ENCODE measurements around the gene UBE2V1.
"Not testable (repeated sequence)": the region's sequence is repeated elsewhere in the genome, so short reads cannot be mapped to it uniquely, and the experiment has no call there.

Gene UBE2V1

GRCh38 chr20:50136822-50137599, 24.1 kb upstream of the UBE2V1 start:
- no peak for DNase-seq

DNA sequence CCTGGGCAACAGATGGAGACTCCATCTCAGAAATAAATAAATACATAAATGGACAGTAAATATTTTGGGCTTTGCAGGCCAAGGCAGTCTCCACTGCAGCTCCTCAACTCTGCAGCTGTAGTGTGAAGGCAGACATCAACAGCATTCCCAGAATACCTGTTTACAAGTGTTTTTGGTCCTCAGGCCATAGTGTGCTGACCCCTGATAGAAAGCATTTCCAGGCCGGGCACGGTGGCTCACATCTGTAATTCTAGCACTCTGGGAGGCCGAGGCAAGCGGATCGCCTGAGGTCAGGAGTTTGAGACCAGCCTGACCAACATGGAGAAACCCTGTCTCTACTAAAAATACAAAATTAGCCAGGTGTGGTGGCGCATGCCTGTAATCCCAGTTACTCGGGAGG, 22.2 kb upstream of the UBE2V1 start:
- DNase-seq = not testable (repeated sequence)

DNA sequence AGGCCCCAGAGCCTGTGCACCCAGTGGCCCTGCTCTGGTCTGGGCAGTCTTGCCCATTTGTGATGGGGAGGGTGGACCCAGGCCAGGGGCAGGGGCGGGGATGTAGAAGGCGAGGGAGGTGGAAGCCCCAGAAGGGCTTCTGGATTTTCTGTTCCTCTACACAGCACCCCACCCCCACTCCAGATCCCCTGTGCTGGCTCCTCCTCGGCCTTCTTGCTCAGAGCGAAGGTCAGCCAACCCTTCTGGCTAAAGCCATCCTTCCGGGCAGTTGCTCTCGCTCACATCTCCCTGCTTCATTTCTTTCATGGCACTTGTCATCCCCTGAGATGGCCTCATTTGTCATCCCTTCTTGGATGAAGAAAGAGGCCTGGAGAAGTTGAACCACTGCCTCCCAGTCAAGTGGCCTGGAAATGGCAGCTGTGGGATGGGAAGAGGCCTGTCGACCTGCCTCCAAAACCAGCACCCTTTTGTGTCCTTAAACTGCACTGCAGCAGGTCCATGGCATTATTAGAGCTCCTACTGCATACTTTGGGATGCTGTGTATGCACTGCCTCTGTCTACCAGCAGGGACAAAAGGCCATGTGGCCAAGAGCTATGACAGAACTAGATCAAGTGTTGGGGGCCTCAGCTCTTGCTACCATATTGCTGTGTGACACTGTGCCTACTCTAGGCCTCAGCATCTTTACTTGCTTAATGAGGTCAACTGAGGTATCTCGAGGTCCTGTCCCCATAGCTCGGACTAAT, 20.7 kb upstream of the UBE2V1 start:
- DNase-seq = no peak

DNA sequence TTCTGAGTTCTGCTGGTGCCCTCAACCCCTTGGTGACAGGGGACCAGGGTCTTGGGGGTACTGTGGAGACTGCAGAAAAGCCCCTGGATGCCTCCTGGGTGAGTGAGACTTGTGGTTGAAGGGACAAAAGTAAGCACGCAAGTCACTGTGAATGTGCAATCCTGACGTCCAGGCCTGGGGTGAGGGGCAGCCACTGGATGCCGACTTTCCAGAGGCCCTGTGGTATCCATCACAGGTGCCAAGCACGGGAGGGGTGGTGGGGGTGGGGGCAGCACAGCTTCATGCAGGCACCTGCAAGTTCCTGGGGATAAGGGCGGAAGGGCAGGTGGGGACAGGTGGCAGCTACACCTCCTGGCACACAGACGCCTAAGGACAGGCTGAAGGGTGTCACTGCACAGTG, 20.1 kb upstream of the UBE2V1 start:
- DNase-seq = no peak

GRCh38 chr20:50130995-50131394, 18.0 kb upstream of the UBE2V1 start:
- DNase-seq = no peak

GRCh38 chr20:50130356-50130723, 17.4 kb upstream of the UBE2V1 start:
- no peak for DNase-seq

- DNase-seq = no peak
These were observed 16.9 kb upstream of the UBE2V1 start for GRCh38 chr20:50129662-50130355.

DNA sequence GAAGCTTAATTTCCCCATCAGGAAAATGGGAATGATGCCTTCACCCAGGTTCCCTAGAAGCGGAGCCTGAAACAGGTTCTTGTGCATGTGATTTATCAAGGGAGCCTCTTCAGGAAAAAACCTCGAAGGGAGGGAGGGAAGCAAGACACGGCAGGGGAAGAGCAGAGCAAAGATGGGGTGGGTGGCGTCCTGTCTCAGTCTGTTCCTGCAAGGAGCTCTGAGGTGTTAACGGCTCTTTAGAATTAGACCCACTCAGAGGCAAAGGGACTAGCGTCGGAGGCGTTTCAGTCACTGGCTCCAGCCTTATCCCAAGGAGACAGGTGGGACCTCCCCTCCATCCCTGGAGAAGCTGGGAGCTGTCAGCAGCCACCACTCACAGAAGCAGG, 15.6 kb upstream of the UBE2V1 start:
- DNase-seq = no peak

DNA sequence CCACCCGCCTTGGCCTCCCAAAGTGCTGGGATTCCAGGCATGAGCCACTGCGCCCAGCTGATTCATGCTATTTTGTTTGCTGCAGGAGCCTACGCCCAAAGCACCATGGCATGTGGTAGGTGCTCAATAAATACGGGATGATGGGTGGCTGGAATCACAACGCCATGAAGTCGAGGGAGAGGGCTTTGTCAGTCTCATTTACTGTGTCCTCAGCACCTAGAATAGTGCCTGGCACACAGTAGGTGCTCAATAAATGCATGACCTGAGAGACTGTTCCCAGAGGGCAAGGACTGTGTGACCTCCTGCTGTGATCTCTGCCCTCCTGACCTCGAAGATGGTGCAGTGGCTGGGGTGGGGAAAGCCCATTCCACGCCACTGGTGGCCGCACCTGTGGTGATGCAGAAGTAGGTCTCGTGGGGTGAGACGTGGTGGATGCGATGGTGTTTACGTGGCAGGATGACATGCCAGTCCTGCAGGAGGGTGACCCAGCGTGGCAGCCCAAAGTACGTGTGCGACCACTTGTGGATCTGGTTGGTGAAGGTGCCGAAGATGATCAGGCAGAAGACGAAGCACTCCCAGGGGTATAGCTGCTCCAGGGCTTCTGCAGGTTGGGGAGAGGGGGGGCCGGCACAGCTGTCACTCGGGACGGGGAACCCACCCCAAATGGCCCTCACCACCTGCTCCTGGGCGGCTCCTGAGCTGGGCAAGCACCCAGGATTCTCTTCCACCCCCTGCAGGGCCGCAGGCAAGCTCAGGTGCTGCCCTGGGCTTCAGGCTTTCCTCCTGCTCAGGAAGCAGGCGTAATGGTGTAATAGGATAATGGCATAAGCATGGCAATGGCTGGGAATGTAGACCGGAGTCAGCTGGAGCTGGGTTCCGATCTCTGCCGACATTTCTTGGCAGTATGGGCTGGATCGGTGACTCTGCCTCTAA, 14.9 kb upstream of the UBE2V1 start:
- DNase-seq = no peak

DNA sequence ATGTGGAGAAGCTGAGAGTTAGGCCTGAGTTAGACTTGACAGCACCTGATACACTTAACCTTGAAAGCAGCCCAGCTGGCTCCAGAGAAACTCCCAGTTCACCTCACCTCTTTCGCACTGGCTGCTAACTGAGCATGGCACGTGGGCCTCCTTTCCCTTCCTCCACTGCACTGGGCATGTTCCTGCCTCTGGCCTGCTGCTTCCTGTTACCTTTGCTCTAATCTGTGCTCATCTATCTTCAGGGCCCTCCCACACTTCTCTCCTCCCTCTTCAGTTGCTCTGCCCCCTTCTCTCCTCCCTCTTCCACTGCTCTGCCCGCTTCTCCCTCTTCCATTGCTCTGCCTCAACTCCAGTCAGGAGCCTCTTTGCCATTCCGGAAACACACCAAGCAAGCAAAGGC, 13.7 kb upstream of the UBE2V1 start:
- no peak for DNase-seq

GRCh38 chr20:50125279-50125678, 12.3 kb upstream of the UBE2V1 start:
- DNase-seq = no peak

DNA sequence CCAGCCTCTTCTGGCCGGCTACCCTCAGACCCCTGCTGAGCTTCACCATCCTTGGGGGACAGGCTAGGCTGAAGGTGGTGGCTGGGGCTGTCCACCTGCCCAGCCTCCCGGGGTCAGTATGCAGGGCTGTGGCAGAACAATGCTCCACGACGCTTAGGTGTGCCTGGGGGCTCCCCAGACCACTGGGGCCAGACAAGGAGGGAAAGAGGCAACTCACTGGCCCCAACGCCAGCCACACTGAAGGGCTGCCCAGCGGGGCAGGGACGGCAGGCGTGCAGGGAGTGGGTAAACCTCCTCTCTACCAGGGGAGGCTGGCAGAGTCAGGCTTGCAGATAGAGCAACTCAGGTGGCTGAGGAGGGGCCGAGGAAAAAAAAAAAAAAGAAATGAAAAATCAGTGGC, 11.5 kb upstream of the UBE2V1 start:
- no peak for DNase-seq

- no peak for DNase-seq
These were observed 10.5 kb upstream of the UBE2V1 start for GRCh38 chr20:50123418-50123817.

DNA sequence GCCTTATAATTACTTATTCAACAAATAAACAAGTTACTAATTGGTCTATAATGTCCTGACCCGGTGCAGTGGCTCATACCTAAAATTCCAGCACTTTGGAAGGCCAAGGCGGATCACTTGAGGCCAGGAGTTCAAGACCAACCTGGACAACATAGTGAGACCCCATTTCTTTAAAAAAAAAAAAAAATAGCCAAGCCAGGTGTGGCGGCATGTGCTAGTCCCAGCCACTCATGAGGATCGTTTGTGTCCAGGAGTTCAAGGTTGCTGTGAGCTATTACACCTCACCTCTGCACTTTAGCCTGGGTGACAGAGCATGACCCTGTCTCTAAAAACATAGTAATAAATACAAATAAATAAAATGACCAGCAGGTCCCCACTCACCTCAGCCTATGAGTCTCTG, 9.8 kb upstream of the UBE2V1 start:
- no peak for DNase-seq

DNA sequence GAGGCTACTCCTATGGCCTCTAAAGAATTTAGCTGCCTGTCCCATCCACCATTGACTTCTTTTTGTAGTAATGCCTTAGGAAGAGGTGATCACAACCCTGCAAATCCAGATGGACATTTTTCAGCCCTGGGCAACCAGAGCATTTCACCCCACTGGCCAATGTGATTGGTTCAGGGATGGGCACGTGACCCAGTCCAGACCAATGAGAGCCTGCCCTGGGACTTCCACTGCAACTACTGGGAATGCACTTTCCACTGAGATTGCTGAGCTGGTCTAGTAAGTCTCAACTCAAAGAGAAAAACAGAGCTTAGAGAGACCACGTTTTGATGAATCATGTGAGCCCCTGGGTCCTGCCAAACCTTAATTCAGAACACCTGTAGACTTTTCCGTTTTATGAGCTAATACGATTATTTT, 8.9 kb upstream of the UBE2V1 start:
- no peak for DNase-seq

- peak in 3 of 4 experiments; percentile 12 to 55 (median 27) for DNase-seq
These were observed 8.2 kb upstream of the UBE2V1 start for GRCh38 chr20:50120935-50121693.

DNA sequence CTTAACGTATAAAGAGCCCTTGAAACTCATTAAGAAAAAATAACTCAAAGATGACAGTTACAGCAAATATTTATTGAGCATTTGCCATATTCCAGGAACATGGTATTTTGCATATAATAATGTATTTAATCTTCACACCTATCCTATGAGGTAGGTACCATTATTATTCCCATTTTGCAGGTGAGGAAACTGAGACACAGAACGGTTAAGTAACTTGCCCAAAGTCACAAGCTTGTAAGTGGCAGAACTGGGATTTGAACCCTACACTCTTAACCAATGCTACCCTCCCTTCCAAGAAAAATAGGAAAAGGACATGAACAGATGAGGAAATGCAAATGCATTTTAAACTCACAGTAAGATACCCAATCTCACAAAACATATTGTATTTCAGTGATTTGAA, 5.3 kb upstream of the UBE2V1 start:
- no peak for DNase-seq

GRCh38 chr20:50116368-50116999, 3.5 kb upstream of the UBE2V1 start:
- no peak for DNase-seq

DNA sequence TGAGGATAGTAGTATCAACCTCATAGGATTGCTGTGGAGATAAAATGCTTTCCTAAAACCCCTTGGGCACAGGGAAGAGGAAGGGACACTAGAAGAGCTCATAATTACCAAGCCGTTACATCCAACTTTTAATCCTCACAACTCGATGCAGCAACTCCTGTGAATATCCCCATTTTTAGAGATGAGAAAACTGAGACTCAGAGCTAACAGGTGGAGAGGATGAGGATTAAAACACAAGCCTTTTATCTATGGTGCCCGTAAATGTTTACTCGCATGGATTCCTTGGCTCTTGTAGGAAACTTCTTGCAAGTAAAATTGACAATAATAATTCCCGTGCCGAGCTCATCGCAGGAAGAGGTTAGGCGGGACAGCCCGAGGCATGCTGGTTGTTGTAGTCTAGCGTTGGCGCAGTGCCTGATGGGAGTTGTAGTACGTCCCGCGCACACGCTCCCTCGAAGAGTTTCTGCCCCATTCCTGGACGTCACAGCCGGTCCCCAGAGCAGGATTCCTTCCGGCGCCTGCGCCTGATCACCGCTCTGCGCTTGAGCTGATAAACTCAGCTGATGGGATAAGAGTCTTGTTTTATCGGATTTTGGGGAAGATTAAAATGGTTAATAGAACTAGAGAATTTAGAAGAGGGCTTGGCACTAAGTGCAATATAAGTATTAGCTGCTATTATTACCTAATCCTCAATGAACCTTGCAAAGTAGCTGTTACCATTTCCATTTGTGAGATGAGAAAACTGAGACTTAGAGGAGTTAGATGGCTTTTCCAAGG, 2.8 kb upstream of the UBE2V1 start:
- peak; percentile 72 to 79 (median 77) for DNase-seq

DNA sequence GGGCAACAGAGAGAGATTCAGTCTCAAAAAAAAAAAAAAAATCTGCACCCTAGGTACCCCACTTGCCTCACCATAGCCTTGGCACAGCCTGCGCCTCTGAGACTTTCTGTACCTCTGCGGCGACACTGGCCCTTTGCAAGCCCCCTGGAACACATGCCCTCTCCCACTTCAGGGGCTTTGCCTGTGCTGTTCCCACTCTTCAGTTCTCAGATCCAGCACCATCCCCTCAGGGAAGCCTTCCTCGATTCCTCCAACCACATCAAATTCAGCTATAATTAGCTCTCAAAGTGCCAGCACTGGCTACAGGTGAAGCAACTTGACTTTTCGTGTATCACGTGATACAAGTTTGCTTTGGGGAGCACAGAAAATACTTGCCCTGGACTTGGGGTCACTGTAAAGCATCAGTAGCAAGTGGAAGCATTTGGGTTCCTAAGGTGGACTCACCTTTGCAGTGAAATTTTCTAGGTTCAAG, 2.1 kb upstream of the UBE2V1 start:
- no peak for DNase-seq
